GM18519 (cell line): ENCODE data around the gene IL18R1.

Experiments used
- ATAC-seq: cut with Tn5 transposase; IDR thresholded peaks from one replicate; pipeline ENCODE4 v1.9.1; 2021; ENCODE audit warnings: mild to moderate bottlenecking, moderate library complexity; ENCODE audit not compliant: unreplicated experiment, low FRiP score

Gene IL18R1

GRCh38 chr2:102425441-102426132, 70.0 kb downstream of the IL18R1 start:
- ATAC-seq = no peak

GRCh38 chr2:102427249-102427648, 71.7 kb downstream of the IL18R1 start:
- no peak for ATAC-seq

GRCh38 chr2:102428573-102428972, 73.0 kb downstream of the IL18R1 start:
- ATAC-seq = no peak

- ATAC-seq = no peak
Observed at GRCh38 chr2:102432386-102432785, 76.8 kb downstream of the IL18R1 start.

DNA sequence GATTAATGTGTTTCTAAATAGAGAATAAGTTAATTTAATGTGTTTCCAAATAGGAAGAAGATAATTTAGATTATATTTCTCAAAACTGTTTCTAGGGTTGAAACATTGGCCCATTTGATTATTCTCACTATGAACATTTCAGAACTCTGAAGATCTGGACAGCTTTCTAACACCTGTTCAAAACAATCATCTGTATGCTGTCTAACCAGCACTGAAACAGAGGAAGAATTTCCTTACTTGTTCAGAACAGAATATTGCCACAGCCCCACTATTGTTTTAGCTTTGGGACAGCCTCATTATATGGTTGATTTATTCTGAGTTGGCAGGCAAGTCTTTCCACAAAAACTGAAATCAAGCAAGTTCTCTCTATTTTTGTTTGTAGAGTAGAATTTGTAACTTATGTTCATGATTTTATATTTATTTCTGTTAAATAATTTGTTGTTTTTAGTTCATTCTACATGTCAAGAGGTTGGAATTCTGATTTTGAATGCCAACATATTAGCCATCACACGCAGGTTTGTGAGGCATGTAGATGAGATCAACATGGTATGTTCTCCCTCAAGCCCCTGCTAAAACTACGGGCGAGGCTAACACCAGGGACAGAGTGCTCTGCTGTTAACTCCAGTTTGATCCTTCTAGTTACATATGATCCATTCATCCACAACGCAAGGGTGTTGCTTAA, 78.5 kb downstream of the IL18R1 start:
- no peak for ATAC-seq

DNA sequence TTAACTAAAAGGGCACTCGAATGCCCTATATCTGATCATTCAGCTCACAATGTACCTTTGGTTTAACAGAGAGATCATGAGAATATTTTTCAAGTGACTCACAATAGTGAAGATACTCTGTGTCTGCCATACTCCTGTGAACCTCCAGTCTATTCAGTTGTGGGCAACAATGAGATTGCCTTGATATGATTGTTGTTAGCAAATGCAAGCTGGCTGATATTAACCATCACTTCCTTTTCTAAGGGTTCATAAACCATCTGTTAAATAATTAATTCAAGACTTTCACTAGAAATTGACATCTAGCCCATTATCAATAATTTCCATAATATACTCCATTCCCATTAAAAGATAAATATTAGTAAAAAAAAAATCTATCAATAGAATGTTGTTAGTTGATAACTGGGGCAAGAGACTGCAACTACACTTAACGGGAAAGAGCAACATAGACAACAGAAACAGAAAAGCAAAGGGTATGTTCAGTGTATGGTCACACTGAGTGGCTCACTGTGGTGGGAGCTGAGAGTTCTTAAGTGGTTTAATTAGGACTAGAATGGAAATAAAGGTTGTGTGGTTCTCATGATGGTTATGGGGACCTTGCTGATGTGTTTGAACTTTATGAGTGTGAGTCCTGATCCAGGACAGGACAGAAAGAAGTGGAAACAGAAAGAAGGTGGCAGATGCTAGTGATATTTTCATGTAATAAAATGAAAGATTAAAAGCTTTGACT, 79.2 kb downstream of the IL18R1 start:
- peak; percentile 50 for ATAC-seq

DNA sequence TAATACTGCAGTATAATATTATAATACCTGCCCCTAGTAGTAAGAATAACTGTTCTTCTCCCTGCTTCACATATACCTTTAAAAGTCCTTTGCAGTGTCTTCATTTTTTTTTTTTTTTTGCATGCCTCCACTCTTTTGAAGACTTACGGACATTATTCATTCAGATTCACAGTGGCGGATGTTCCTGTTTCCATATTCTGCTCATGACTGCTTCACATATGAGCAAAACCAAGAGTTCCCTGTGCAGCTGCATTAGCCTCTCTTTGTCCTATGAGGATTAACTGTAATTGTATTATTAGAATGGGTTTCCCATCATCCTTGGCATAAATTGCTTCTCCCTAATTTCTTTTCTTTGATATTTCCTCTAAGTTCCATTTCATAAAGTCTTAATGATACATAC, 80.1 kb downstream of the IL18R1 start:
- ATAC-seq = no peak

- ATAC-seq = no peak
Observed at GRCh38 chr2:102436323-102436722, 80.7 kb downstream of the IL18R1 start.

- ATAC-seq = no peak
Observed at GRCh38 chr2:102437122-102437521, 81.5 kb downstream of the IL18R1 start.

DNA sequence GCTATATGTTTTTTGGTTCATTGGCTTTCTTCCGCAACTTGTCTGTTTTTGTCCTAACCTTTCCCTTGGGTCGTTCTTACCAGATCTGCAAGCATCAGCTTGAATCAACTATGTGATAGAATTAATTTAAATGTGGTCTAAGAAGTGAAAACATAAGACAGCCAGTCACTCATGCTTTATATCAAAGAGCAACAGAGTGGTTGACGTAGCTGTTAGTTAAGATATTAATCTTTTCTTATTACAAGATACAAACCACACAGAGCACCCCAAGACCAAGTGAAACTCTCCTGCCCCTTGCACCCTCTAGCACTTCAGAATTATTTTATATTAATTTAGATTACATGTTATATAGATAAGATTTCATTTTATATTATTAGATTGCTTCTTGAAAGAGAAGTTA, 82.5 kb downstream of the IL18R1 start:
- ATAC-seq = no peak

- no peak for ATAC-seq
Observed at GRCh38 chr2:102438578-102438977, 83.0 kb downstream of the IL18R1 start.

GRCh38 chr2:102439065-102439695, 83.6 kb downstream of the IL18R1 start:
- ATAC-seq = no peak

GRCh38 chr2:102442967-102443828, 87.6 kb downstream of the IL18R1 start:
- peak; percentile 67 for ATAC-seq

DNA sequence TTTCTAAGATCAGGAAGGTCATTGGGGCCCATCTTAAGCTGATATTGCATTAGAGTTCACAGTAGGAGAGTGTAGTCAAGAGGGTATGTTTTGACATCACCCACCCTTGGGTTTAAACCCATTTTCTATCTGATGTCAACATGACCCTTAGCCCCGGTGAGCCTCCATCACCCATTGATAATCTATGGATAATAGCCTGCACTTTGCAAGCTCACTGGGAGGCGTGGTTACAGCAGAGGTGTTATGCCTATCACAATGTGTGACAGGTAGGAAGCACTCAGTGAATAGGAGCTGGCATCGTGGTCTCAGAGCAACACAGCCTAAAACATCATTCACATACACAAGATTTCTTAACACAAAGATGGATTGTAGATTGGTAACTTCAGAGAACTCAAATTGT, 88.6 kb downstream of the IL18R1 start:
- ATAC-seq = no peak

- no peak for ATAC-seq
Observed at GRCh38 chr2:102446936-102447335, 91.3 kb downstream of the IL18R1 start.
